MM.1S (cell line): ENCODE data around the gene SFRP5.
A peak's percentile ranks its signal among the peaks of the same experiment; 100 is the strongest.

Experiments used
- DNase-seq: peaks from one replicate; pipeline ENCODE4 v3.0.0-alpha.2; 2015
- H2AFZ ChIP-seq: fragments of 300-600 bp; sonication (generic); 2 replicates; pipeline ENCODE4 v1.6.0; 2016; ENCODE audit warnings: antibody characterized with exemption, low read length
- H3F3A ChIP-seq: fragments of 300-600 bp; sonication (generic); 2 replicates; pipeline ENCODE4 v1.6.1; 2016; ENCODE audit warnings: mild to moderate bottlenecking, antibody characterized with exemption, low read length, moderate library complexity, mixed read lengths; ENCODE audit not compliant: insufficient read depth
- H3K27ac ChIP-seq: fragments of 300-600 bp; sonication (generic); 2 replicates; pipeline ENCODE4 v1.5.1; 2016; ENCODE audit warnings: mild to moderate bottlenecking, low read length
- H3K27me3 ChIP-seq: fragments of 300-600 bp; sonication (generic); replicated peaks from 2 replicates; pipeline ENCODE4 v1.6.0; 2016; ENCODE audit warnings: low read length; ENCODE audit not compliant: insufficient read depth
- H3K36me3 ChIP-seq: fragments of 300-600 bp; sonication (generic); replicated peaks from 2 replicates; pipeline ENCODE4 v1.6.1; 2016; ENCODE audit warnings: mild to moderate bottlenecking, low read length, mixed read lengths; ENCODE audit not compliant: insufficient read depth
- H3K4me1 ChIP-seq: fragments of 300-600 bp; sonication (generic); 2 replicates; pipeline ENCODE4 v1.6.1; 2016; ENCODE audit warnings: low read length, mixed read lengths
- H3K4me2 ChIP-seq: fragments of 300-600 bp; sonication (generic); 2 replicates; pipeline ENCODE4 v1.6.0; 2016; ENCODE audit warnings: low read depth, low read length
- H3K4me3 ChIP-seq: fragments of 300-600 bp; sonication (generic); 2 replicates; pipeline ENCODE4 v1.5.1; 2016; ENCODE audit warnings: low read length, mixed read lengths
- H3K79me2 ChIP-seq: fragments of 300-600 bp; sonication (generic); 2 replicates; pipeline ENCODE4 v1.6.1; 2016; ENCODE audit warnings: mixed run types, low read length, mixed read lengths
- H3K9ac ChIP-seq: fragments of 300-600 bp; sonication (generic); 2 replicates; pipeline ENCODE4 v1.6.1; 2016; ENCODE audit warnings: low read length, mixed read lengths
- H3K9me2 ChIP-seq: fragments of 300-600 bp; sonication (generic); replicated peaks from 2 replicates; pipeline ENCODE4 v1.6.1; 2016; ENCODE audit warnings: mild to moderate bottlenecking, low read length, mixed read lengths; ENCODE audit not compliant: insufficient read depth
- H3K9me3 ChIP-seq: fragments of 300-600 bp; sonication (generic); replicated peaks from 2 replicates; pipeline ENCODE4 v1.6.1; 2016; ENCODE audit warnings: mild to moderate bottlenecking, low read length, mixed read lengths; ENCODE audit not compliant: insufficient read depth
- H4K20me1 ChIP-seq: fragments of 300-600 bp; sonication (generic); 2 replicates; pipeline ENCODE4 v1.6.1; 2016; ENCODE audit warnings: mild to moderate bottlenecking, low read length, moderate library complexity, mixed read lengths; ENCODE audit not compliant: insufficient read depth
- EZH2 ChIP-seq: fragments of 300-600 bp; sonication (generic); optimal IDR thresholded peaks from 2 replicates; pipeline ENCODE3; 2017; ENCODE audit warnings: low read depth, mild to moderate bottlenecking, antibody characterized with exemption, low read length, mixed read lengths
- EZH2phosphoT487 ChIP-seq: fragments of 300-600 bp; sonication (generic); IDR thresholded peaks from 2 replicates; pipeline ENCODE4 v1.6.1; 2018; ENCODE audit warnings: antibody characterized with exemption, low read length
- TF ChIP-seq, protein P1 (sequence below): fragments of 300-600 bp; sonication (generic); IDR thresholded peaks from 2 replicates; pipeline ENCODE4 v1.5.1; 2016; ENCODE audit warnings: antibody characterized with exemption, low read length, mixed read lengths

Gene SFRP5

DNA sequence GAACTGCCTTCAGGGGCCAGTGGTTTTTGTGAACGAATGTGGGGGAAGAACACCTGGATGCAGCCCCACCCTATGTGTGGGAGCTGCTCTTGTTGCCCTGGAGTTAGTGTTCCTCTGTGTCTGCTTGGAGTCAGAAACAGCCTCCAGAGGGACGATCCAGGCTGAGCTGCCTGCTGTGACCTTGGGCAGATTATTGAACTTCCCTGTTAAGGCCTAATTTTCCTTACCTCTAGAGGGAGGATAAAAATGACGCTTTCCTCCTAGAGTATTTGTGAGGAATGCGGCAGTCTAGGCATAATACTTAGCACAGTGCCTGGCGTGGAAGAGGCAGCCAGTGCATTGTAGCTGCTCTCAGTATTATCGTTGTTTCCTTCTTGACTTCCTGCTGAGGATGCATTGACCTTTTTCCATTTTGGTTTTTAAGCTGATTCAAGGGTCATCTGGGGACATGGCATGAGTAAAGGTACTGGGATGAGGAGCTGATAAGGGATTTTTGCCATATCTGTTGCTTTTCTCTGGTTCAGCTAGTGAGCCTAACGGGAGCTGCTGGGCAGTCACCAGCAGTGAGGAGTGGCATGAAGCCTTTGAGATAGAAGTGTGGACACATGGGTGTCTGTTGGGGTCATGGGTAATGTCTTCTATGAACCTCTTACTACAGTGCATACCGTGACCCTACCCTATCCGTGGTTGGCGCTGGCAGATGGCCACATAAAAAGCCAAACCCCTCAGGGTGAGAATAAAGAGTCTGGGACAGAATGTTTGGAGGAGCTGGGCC, 28.4 kb downstream of the SFRP5 start:
- Histone ChIP-seq H3K27ac (no peak overlapping the region), H3K4me1 (peaks cover 2% of the 10 kb centered on the region; the same call in 1 of the 2 replicates), H3K9ac (no peak overlapping the region), H4K20me1 (no peaks in the 10 kb centered on the region), H2AFZ (no peak overlapping the region), H3K36me3 (0 out of 2 replicates have a peak, but pooled peaks cover 7% of the 10 kb centered on the region), H3K79me2 (peaks cover 46% of the 10 kb centered on the region), H3K9me3 (no peaks in the 10 kb centered on the region), H3K9me2 (no peaks in the 10 kb centered on the region), H3K4me2 (no peak overlapping the region), H3K27me3 (no peaks in the 10 kb centered on the region), H3K4me3 (no peak overlapping the region), H3F3A (no peaks in the 10 kb centered on the region)
- TF ChIP-seq, protein P1, sequence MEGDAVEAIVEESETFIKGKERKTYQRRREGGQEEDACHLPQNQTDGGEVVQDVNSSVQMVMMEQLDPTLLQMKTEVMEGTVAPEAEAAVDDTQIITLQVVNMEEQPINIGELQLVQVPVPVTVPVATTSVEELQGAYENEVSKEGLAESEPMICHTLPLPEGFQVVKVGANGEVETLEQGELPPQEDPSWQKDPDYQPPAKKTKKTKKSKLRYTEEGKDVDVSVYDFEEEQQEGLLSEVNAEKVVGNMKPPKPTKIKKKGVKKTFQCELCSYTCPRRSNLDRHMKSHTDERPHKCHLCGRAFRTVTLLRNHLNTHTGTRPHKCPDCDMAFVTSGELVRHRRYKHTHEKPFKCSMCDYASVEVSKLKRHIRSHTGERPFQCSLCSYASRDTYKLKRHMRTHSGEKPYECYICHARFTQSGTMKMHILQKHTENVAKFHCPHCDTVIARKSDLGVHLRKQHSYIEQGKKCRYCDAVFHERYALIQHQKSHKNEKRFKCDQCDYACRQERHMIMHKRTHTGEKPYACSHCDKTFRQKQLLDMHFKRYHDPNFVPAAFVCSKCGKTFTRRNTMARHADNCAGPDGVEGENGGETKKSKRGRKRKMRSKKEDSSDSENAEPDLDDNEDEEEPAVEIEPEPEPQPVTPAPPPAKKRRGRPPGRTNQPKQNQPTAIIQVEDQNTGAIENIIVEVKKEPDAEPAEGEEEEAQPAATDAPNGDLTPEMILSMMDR = no peak
- TF ChIP-seq EZH2phosphoT487 = no peak
- no peak for TF ChIP-seq EZH2
- DNase-seq = no peak

DNA sequence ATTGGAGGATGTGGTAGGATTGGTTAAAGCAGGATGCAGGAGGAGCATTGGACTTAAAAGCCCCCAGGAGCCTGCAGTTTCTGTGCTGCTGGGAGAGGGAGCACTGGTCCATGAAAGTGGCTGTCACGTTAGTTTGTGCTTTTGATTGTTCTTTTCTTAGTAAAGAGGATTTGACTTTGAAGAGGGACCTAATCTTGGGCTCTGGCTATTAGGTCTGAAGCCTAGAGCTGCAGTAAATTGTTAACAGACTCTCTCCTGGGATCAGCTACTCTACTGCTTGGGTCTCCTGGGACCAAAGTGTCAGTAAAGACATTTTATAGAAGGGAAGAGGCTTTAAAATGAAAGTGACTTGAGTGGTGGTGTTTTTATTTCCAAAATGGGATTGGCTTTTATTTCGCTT, 31.2 kb downstream of the SFRP5 start:
- H3K4me3 ChIP-seq = no peak overlapping the region
- H3K27me3 ChIP-seq = no peaks in the 10 kb centered on the region
- no peaks in the 10 kb centered on the region for H3F3A ChIP-seq
- TF ChIP-seq EZH2 (no peak), EZH2phosphoT487 (no peak)
- TF ChIP-seq, protein P1 = no peak
- peaks cover 60% of the 10 kb centered on the region for H3K79me2 ChIP-seq
- H3K4me2 ChIP-seq = no peak overlapping the region
- H3K9me3 ChIP-seq = no peaks in the 10 kb centered on the region
- no peak overlapping the region for H3K9ac ChIP-seq
- no peaks in the 10 kb centered on the region for H3K9me2 ChIP-seq
- no peaks in the 10 kb centered on the region for H4K20me1 ChIP-seq
- 0 out of 2 replicates have a peak, but pooled peaks cover 7% of the 10 kb centered on the region for H3K36me3 ChIP-seq
- no peak for DNase-seq
- peaks cover 14% of the 10 kb centered on the region for H3K4me1 ChIP-seq
- H2AFZ ChIP-seq = no peak overlapping the region
- no peak overlapping the region for H3K27ac ChIP-seq

DNA sequence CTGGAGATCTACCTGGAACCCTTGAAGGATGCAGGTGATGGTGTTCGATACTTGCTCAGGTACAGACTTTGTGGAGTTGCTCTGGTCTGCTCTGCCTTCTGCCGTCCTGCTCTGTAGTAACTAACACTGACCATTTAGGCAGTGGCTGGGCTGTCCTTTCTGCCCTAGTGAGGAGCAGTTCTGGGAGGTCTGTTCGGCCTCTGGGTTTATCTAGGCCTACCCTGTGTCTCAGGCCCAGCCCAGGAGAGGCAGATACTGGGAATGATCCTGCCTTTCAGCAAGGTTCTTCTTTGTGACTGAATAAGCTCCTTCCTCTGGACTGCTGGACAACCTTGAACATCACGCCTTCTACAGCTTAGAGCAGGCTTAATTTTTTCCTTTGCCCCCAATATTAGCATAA, 33.2 kb downstream of the SFRP5 start:
- Histone ChIP-seq H3F3A (no peaks in the 10 kb centered on the region), H3K27me3 (no peaks in the 10 kb centered on the region), H4K20me1 (no peaks in the 10 kb centered on the region), H3K4me2 (peak overlapping the region; percentile 90), H2AFZ (no peak overlapping the region), H3K9ac (no peak overlapping the region), H3K36me3 (0 out of 2 replicates have a peak, but pooled peaks cover 2% of the 10 kb centered on the region), H3K4me3 (no peak overlapping the region), H3K9me3 (no peaks in the 10 kb centered on the region), H3K4me1 (peaks cover 14% of the 10 kb centered on the region), H3K9me2 (no peaks in the 10 kb centered on the region), H3K27ac (no peak overlapping the region), H3K79me2 (peaks cover 52% of the 10 kb centered on the region)
- no peak for DNase-seq
- TF ChIP-seq EZH2phosphoT487 (no peak), EZH2 (no peak)
- TF ChIP-seq, protein P1 = no peak
